Measurements from ENCODE around the gene TMOD3. TPM values are rescaled to one million over a fixed set of nuclear protein-coding genes. Genes with fewer than 3 reads are reported as not detected.

TMOD3 gene
- total and polyA plus RNA-seq, 2 of the 8 experiments (the other 6 are each of a cell fraction or from before 2014, with no cell fraction given) = 3.9 to 29.0 TPM

- H3K9me3 ChIP-seq (ENCODE audit: insufficient read depth in 2 of 2, low read depth in 1 of 2, low read length in 1 of 2) = peaks cover 0 to 10% of the 10 kb centered on the region in 2 experiments; a peak in 1 of 4 replicates
- H2BK20ac ChIP-seq (ENCODE audit: low read length) = no peak overlapping the region
- ChIA-PET CTCF (ENCODE audit: partially characterized antibody) (interaction anchor here (0.7 to 3.1 kb wide), 10 partner anchors 10 to 127 kb away, joined by 3 to 9 read pairs (median 4); no protein-coding TSS in a partner anchor), POLR2A (ENCODE audit: partially characterized antibody) (interaction anchor here (0.6 to 1.2 kb wide), 3 partner anchors 87 to 1730 kb away, joined by 3 to 4 read pairs (median 3); partner anchors contain the start of gene LEO1)
- no peak overlapping the region for H4K91ac ChIP-seq (replicated peaks; ENCODE audit: insufficient read length, low read length)
- H3K56ac ChIP-seq (replicated peaks; ENCODE audit: insufficient read length, low read depth, low read length) = no peak overlapping the region
- no peak overlapping the region for H2BK15ac ChIP-seq (ENCODE audit: low read length)
- no peaks in the 10 kb centered on the region for H3K27me3 ChIP-seq (replicated peaks in 1 of 4; ENCODE audit: control insufficient read depth in 3 of 4, extremely low read depth in 1 of 4, insufficient read depth in 3 of 4, low read length in 3 of 4)
- no peak for FAIRE-seq
- H3K4me2 ChIP-seq (ENCODE audit: insufficient read depth in 1 of 2, low read depth in 2 of 2, low read length in 2 of 2) = no peak overlapping the region
- H3K79me1 ChIP-seq (ENCODE audit: low read depth, low read length) = no peaks in the 10 kb centered on the region
- no peak overlapping the region for H4K5ac ChIP-seq (ENCODE audit: insufficient read length, low read depth, low read length)
- TF ChIP-seq SIRT6 (IDR thresholded peaks at IDR 0.05; ENCODE audit: low read length) (no peak), CBX5 (IDR thresholded peaks at IDR 0.05; ENCODE audit: low read depth, low read length) (no peak)
- H3K4me1 ChIP-seq (replicated peaks in 1 of 4; ENCODE audit: control insufficient read depth in 3 of 4, insufficient read depth in 4 of 4, low read length in 3 of 4) = no peaks in the 10 kb centered on the region
- H3K18ac ChIP-seq (ENCODE audit: extremely low read depth, low read length) = no peak overlapping the region
- H3K4ac ChIP-seq (replicated peaks; ENCODE audit: insufficient read length, low read depth, low read length) = no peak overlapping the region
- H3K79me2 ChIP-seq (ENCODE audit: control insufficient read depth in 1 of 2, insufficient read depth in 2 of 2, low read length in 2 of 2) = no peaks in the 10 kb centered on the region
- DNase-seq (ENCODE audit: low read depth in 1 of 2, low spot score in 2 of 2) = no peak
- no peak overlapping the region for H4K8ac ChIP-seq (ENCODE audit: extremely low read depth, insufficient read depth, low read length)
- H3K23ac ChIP-seq (ENCODE audit: insufficient read length) = no peak overlapping the region
- no peak overlapping the region for H3K27ac ChIP-seq (ENCODE audit: low read depth, low read length)
- no peak overlapping the region for H2BK12ac ChIP-seq (ENCODE audit: low read depth, low read length)
- H2AK5ac ChIP-seq (ENCODE audit: low read depth, low read length) = no peak overlapping the region
- H4K20me1 ChIP-seq (replicated peaks in 1 of 2; ENCODE audit: control insufficient read depth in 1 of 2, insufficient read depth in 2 of 2, low read length in 2 of 2) = no peaks in the 10 kb centered on the region
- no peak overlapping the region for H3K4me3 ChIP-seq (ENCODE audit: extremely low read depth in 1 of 4, insufficient read depth in 2 of 4, low read depth in 3 of 4, low read length in 4 of 4)
- no peak overlapping the region for H2BK120ac ChIP-seq (replicated peaks; ENCODE audit: low read depth, low read length)
- no peak overlapping the region for H2BK5ac ChIP-seq (ENCODE audit: low read depth, low read length)
- no peak overlapping the region for H3K14ac ChIP-seq (ENCODE audit: insufficient read length)
- H3K23me2 ChIP-seq (ENCODE audit: low read depth, low read length) = no peaks in the 10 kb centered on the region
- no peak overlapping the region for H3K9ac ChIP-seq (replicated peaks in 1 of 4; ENCODE audit: extremely low read depth in 1 of 4, low read depth in 3 of 4, low read length in 3 of 4)
- H2AFZ ChIP-seq (ENCODE audit: low read length) = no peak overlapping the region
- no peaks in the 10 kb centered on the region; a peak in 1 of 8 replicates for H3K36me3 ChIP-seq (ENCODE audit: control insufficient read depth in 2 of 4, insufficient read depth in 4 of 4, low read length in 3 of 4)
Observed at GRCh38 chr15:51884517-51885236, 55.2 kb downstream of the TMOD3 start.
